KBM-7 (cell line): Measurements from ENCODE around the gene TREM2.

Source experiments
- DNase-seq: peaks from one replicate; pipeline ENCODE4 v3.0.0-alpha.2; 2015
- in situ Hi-C: fragments of 300-500 bp; cut with MboI; formaldehyde crosslinking; loops from 2 replicates; pipeline ENCODE4 v1.14.3; 2020; ENCODE audit warnings: low sequenced_read_pairs, low pct_unique_long_range_greater_than_20kb, mixed read lengths

Gene TREM2

DNA sequence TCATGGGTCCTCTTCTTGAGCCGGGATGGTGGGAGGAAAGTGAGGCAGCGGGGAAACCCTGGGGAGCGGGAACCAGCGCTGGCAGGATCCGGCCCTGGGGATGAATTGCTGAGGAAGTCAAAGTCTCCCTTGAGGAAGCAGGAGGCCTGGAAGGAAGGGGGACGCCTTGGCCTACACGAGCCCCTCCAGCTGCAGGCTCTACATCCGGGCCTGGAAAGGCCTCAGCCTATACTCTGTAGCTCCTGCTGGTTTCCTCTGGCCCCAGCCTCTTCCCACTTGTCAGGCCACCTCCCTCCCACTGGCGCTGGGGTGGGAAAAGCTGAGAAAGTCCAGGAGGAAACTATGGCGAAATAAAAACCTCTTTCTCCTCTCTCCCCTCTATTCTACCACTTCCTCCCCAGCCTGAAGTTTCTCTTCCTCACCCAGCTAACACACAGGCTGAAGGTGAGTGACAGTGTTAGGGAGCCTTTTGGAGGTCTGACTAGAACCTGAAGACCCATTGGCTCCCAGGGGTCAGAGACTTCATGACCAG is 23.2 kb upstream of the TREM2 start:
- in situ Hi-C loops, result no loop called here

DNA sequence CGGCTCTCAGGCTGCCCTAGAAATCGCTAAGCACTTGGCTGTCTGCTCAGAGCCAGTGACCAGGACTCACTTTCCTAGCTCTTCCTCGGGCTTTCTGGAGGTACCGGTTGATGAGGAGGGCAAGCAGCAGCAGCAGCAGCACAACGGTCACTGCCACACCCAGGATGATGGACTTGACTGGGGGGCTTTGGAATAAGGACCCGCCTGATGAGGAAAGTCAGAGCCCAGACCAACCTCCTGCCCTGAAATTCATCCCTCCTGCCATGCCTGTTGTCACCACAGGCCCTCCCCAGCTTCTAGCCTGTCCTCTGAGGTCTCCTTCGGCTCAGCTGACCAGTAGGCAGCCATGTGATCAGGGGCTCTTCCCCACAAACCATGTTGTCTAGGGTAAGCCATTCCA is 21.8 kb upstream of the TREM2 start:
- in situ Hi-C loops, result no loop called here
- no peak for DNase-seq

More for the DNA sequence above, 23.2 kb upstream of the TREM2 start:
- no peak for DNase-seq

DNA sequence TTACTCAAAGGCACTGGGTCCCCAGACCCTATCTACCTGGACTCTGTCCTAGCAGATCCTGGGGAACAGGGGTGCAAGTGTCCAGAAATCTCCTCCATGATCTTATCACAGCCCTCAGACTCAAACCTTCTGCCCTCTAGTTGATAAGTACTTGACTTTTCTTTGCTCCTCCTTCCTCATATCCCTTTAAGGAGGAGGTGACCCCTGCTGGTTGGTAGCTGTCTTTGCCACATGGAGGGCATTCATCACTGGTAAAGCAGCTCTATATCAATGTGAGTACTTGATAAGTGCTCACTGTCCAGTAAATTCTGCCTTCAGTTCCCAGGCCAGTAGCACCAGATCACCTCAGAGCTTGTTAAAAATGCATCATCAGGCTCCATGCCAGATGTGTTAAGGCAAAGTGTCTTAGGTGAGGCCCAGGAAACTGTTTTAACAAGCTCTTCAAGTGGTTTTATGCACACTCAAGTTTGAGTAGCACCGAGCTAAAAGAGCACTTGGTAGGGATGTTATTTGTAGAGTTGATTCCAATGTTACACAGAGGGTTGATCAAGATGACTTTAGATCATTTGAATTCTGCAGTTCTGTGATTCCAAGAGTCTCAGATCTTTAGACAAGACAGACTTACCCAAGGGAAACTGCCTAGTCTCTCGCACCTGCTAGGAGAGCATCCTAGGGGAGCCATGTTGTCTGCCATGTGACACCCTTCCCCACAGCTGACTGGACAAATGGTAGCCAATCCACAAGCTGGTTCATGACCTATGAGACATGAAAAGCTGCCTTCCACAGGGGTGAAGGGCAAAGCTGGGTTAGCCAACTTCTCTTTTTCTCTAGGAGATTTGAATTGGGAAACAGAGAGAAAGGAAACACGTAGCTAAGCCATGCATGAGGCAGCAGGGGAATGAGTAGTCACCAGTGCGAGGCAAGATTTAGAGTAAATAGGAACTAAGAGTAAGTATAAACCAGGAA is 19.4 kb upstream of the TREM2 start:
- DNase-seq, result peak; percentile 87
- in situ Hi-C loops, result no loop called here

DNA sequence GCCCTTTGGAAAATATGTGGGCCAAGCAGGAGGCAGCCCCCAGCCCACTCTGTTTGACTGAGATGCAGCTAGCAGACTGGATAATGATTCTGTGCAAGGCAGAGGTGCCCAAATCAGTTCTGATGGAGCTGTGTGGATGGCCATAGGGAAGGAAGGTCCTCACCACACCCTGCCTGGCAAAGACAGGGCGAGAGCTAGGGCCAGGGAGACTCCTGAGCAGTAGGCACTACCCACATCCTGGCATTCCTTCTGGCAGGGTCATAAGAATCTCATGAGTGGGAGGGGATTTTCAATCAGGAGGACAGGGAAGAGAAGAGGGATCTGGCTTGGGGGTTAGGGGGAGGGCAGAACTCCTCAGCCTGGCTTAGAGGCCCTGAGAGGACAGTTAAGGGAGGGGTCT is 18.6 kb upstream of the TREM2 start:
- in situ Hi-C loops, result no loop called here

DNA sequence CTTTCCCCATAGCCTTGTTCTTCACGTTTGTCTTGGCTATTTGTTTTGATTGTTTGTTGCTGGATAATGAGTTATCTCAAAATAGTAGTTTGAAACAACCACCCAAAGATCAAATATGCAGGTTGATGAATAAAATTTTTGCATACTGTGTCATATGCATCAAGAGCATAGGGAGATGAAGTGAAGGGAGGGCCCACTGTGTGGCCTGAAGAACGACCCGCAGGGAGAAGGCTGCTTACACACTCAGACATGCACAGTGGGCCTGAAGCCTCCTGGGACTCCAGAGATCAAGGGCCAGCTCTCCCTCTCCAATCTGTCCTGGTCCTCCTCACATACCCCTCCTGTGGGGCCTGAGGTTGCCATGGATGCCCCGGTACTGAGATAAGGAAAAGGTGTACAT is 16.2 kb upstream of the TREM2 start:
- in situ Hi-C loops, result no loop called here
- DNase-seq, result no peak

More for the DNA sequence above, 18.6 kb upstream of the TREM2 start:
- no peak for DNase-seq

DNA sequence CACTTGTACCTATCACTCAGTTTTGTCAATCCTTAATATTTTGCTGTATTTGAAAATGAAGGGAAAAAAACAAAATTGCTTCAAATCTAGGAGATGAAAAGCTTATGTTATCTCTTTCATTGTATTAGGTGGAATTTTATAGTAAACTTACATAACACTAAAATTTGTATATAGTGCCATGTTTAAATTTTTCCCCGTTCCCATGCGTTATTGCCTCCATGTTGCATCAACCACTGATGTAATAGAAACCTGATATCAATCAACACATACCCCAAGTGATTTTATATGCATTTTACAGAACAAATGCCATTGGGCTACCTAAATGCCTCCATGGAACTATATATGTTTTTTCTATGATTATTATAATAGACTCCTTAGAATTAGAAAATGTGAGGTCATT is 14.8 kb upstream of the TREM2 start:
- in situ Hi-C loops, result no loop called here
- no peak for DNase-seq

DNA sequence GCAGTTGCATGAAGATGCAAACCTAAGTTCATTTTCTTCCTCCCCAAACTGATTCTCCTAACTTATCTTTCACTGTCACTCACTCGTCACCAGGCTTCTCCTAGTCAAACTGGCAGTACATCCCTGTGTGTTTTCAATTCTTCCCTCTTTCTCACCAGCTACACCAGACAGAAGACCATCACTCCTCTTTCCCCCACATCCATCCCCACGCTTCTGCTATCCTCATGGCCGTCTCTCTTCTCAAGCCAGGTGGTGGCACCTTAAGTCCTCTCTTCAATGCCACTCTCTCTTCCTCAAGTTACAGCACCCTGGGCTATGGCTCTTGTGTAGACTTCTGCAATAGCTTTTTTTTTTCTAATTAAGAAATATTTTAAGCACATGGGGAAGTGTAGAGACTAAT is 14.4 kb upstream of the TREM2 start:
- in situ Hi-C loops, result no loop called here
- no peak for DNase-seq

DNA sequence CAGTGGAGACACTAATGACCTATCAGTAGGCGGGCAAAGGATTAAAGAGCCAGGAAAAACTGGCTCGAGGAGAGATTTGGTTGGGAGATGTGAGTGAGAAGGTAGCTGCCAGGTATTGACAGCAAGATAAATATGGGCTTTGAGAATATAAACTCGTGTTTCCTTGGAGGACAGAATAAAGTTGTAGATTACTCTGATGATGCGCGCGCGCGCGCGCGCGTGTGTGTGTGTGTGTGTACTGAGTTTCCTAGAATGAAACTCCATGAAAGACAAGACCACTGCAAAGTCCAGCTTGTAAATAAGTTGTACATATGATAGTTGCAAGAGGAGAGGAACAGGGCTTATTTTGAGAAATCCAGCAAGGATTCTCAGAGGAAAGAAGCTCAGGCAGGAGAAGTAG is 13.3 kb upstream of the TREM2 start:
- no peak for DNase-seq
- in situ Hi-C loops, result no loop called here

DNA sequence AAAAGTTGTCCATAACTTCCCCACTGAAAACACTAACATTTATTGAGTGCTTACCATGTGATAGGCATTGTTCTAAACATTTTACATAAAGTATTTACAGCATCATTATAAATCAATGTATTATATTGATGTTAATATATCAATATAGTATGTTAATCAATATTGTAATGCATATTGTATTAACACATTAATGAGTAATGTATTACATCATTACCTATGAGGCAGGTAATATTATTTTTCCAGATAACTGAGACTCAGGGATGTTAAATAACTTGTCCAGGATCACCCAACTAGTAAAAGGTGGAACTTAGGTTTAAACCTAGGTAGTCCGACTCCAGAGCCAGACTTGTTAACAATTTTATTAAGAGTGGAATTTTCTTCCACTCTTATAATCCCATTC is 12.2 kb upstream of the TREM2 start:
- in situ Hi-C loops, result no loop called here
- DNase-seq, result no peak

DNA sequence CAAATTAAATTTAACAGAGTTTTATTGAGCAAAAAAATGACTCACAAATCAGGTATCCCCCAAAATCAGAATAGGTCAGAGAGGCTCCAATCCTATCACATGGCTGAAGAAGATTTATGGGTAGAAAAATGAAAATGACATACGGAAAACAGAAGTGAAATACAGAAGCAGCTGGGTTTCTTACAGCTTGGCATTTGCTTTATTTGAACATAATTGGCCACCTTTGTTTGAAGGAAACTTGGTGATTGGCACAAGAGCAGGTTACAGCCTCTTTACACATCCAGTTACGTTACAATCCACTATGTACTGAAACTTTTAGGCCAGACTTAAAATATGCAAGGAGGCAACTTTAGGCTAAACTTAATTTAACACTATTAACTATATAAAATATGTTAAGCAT is 11.7 kb upstream of the TREM2 start:
- in situ Hi-C loops, result no loop called here
- DNase-seq, result no peak

DNA sequence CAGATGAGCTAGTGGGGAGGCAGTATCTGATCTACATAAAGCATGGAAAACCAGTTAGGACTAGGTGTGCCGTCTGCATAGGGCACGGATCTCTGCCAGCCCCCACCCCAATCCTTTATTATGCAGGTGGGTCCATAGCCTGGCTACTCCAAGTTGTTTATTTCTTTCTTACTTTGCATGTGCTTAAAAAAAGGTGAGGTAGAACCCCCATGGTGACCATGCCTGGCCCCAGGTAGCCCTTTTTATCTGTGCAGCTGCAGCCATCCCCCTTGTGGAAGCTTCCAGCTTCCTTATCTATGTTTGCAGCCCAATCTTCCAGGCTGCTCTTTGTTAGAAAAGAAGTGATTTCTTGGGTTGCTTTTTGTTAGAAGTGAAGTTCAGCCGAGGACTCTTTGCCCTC is 9.0 kb upstream of the TREM2 start:
- in situ Hi-C loops, result no loop called here
- DNase-seq, result no peak

DNA sequence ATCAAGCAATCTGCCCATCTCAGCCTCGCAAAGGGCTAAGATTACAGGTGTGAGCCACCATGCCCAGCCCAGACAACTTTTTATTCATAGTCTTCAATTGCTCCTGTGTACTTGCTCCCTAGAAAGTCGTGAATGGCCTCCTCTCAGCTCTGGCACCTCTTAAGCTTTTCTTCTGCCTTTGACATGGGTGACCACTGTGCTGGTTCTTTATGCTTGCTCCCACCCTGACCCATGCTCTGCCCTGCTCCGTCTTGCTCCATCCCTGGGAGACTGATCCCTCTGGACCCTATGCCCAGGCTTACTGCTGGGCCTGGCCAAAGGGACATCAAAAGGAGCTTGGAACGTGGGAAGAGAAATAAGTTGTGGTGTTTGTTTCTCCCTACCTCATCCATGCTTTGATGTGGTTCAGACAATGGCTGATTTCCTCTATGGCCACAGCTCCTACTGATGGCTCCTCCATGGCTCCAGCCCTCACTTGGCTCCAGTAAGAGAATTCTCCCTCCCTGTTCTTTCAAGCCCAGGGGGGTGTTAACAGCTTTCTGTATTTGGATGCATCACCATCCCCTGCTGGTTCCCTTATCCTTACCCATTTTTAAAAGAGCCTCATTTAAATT is 7.7 kb upstream of the TREM2 start:
- DNase-seq, result no peak
- in situ Hi-C loops, result no loop called here

DNA sequence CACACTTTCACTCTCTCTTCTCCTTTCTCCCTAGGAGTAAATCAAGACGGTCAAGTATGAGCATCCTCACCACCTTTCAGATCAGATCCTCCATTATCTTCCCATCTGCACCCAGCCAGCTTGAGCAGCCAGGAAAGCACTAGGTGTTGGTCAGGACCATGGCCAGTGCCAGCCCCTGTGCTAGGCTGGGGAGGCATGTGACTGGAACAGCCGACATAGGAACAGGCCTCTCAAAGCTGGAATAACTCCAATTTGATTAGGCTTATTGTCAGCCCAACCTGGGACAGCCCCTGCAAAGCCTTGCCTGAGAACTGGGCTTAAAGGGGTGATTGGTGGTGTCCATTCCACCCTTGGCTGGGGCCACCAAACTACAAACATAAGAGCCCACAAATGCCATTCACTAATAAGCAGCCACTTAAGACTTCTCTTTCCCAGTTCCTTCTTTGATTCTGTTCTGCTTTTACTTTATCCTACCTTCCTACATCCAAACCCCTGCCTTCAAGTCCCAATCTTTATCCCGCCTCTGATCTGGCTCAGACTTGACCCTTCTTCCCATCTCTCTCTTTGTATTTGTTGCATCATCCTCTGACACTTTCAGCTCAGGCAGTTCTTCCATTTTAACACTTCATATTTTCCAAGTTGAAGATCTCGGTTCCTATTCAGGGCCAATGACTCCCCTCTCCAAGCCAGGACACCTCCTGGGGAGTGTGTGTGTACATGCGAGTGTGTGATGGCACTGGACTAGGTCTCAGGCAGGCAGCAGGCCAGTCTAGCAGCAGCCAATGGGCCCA is 4.5 kb upstream of the TREM2 start:
- in situ Hi-C loops, result no loop called here
- DNase-seq, result no peak

DNA sequence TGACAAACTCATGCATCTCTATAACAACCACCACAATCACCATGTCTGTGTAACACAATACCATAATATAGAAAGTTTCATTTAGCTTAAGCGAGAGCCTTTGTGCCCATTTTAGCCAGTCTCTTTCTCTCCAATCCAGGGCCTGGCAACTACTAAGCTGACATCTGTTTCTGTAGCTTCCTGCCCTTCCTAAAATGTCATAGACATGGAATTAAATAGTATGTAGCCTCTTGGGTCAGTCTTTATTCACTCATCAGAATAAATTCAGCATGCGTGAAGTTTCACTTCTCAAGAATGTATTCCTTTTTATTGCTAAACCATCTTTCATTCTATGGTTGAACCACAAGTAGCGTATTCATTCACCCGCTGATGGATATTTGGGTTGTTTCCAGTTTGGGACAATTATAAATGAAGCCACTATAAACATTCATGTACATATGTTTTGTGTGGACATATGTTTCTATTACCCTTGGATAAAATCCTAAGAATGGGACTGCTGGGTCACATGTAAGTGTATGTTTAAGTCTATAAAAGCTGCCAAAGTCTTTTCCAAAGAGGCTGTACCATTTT is 1.7 kb upstream of the TREM2 start:
- in situ Hi-C loops, result no loop called here
- no peak for DNase-seq

DNA sequence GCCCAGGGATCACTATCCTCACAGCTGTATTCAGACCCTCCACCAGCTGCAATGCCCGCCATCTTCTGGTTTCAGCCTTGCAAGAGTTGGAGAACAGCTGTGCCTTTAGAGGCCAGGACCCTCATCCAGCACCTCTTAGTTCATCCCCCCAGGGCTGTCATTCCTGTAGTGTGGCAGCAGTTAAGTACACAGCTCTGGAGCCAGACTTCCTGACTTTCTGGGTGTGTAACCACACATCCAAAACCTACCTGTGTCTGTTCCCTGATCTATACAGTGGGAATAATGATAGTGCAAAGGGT is 452 bp upstream of the TREM2 start:
- in situ Hi-C loops, result no loop called here
- DNase-seq, result no peak

DNA sequence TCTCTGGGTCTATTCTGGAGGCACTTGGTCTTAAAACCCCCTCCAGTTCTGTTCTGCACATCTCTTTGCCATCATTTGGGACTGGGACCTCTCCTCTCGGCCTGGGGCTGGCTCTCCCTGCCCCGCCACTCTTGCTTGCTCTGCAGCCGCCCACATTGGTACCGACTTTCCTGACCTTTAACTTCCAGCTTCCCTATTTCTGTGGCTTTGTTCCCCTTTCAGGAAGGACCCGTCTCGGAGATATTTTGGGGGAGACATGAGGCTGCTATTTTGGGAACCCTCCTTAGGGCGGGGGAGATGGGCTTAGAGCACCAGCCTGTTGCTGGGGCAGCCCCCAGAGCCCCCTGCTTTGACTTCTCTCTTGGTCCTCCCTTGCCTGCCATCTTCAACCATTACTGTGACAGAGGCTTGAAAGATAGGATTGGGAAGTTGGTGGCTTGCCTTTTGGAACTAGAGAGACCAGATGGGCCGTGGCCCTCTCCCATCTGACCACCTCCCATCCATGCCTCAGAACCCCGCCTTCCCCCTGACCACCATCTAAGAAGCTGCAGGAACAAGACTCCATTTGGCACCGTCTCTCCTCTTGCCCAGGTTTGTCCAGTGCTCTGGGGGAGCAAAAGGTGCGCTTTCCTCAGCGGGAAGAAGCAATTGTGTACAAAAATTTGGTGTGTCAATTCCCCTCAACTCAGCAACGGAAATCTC is 914 bp downstream of the TREM2 start:
- in situ Hi-C loops, result no loop called here
- DNase-seq, result peak; percentile 21

DNA sequence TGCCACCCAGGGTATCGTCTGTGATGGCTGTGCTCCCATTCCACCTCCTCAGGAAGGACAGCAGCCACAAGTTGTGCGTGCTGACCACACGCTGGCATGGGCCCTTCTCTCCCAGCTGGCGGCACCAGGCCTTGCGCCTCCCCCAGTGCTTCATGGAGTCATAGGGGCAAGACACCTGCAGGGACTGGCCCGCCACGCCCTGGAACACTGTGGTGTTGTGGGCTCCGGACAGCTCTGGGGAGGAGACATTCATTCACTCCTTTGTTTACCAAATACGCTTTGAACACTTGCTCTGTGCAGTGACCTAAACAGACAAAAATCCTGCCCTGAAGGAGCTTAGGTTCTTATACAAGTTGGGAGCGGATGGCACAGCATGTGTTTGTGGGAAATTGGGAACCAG is 1.5 kb downstream of the TREM2 start:
- in situ Hi-C loops, result no loop called here
- DNase-seq, result no peak

DNA sequence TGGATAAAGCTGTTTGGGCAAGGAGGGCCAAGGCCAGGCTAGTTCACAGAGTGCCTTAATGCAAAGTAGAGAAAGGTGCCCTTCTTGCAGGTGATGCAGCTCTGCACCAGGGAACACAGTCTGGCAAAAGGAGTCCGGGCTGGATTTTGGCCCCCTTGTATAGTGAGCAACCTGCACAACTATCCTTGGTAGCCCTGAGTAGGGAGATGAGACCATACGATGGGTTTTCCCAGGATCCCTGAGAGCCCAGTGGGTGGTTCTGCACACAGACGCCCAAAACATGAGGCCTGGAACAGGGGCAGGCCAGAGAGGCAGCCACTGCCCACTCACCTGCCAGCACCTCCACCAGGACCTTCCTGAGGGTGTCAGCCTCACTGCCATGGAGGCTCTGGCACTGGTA is 2.0 kb downstream of the TREM2 start:
- in situ Hi-C loops, result no loop called here
- DNase-seq, result no peak

DNA sequence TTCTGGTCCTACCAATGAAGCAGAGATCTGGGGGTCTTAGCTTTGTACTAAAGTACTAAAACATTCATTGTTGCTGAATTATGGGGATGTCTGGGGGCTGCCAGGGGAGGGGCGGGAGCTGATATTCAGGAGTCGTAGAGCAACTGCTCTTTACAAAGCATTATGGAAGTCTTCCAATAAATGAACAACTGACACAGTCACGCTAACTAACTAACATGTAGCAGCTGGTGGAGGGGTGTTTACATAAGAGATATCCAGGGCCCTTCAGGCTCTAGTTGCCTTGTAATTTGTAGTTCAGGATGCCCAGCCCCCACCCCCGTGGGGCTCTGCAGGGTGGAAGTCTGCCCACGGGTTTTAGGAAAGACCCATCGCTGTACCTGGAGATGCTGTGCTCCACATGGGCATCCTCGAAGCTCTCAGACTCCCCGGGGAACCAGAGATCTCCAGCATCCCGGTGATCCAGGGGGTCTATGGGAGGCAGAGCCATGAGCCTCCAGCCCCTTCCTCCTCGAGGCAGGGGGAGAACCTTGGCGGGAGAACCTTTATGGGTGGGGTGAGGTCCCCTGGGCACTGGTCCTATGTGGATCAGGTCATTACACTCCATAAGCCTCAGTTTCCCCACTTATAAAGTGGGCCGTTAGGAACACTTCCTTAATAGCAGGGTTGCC is 3.4 kb downstream of the TREM2 start:
- no peak for DNase-seq
- in situ Hi-C loops, result no loop called here
